Measurements from ENCODE around the gene ERMAP.
A peak's percentile ranks its signal among the peaks of the same experiment; 100 is the strongest.
"Not testable (repeated sequence)": the region's sequence is repeated elsewhere in the genome, so short reads cannot be mapped to it uniquely, and the experiment has no call there.

The ERMAP gene

DNA sequence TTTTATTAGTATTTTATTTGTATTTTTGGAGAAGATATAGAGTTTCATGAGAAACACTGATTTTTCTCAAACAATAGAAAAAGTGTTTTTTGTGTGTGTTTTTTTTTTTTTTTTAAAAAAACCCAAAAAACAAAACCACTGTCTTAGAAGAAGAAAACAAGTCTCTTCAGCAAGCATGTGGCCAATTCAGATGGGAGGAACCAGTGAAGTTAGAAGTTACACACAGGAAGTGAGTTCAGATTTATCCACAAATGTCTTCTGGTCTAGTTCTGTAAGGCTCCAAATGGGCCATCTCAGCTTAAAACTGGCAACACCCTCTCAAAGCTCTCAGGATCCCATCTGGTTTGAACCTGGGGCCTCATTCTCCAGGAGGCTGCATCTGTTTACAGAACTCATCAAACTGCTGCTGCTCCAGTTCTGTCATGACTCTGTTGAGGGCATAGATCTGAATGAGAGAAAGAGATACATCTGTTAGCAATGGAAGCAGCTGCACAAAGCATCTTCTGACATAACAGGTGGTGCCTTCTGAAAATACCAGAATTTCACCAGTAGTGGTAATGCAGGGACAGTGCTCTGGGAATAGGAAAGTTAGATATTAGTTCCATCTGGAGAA lies 9.8 kb upstream of the ERMAP start:
- DNase-seq = no peak

DNA sequence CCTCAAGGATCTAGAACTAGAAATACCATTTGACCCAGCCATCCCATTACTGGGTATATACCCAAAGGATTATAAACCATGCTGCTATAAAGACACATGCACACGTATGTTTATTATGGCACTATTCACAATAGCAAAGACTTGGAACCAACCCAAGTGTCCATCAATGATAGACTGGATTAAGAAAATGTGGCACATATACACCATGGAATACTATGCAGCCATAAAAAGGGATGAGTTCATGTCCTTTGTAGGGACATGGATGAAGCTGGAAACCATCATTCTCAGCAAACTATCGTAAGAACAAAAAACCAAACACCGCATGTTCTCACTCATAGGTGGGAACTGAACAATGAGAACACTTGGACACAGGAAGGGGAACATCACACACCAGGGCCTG lies 2.1 kb upstream of the ERMAP start:
- DNase-seq = not testable (repeated sequence)

- DNase-seq = peak; percentile 44
Observed at GRCh38 chr1:42815941-42816584, 859 bp upstream of the ERMAP start.

GRCh38 chr1:42817440-42817767 lies 482 bp downstream of the ERMAP start:
- DNase-seq = no peak

GRCh38 chr1:42817976-42818375 lies 1.1 kb downstream of the ERMAP start:
- DNase-seq = no peak

DNA sequence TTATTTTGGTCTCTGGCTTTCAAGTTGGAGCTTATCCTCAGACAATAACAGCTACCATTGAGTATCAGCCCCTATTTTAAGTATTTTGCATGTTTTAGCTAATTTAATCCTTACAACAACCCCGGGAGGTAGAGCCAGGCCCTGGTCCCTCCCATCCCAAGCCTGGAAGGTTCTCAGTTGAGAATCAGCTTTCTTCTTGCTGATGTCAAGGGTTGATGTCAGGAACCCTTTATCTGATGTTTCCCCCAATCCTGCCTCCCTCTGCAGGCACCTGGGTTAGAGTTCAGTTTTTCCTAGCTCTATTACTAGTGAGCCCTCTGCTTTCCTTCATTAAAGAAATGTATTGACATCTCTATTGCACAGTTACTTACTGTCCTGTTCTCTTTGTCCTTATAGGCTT lies 3.9 kb downstream of the ERMAP start:
- DNase-seq = no peak

- no peak for DNase-seq
Observed at GRCh38 chr1:42821690-42822089, 4.8 kb downstream of the ERMAP start.

DNA sequence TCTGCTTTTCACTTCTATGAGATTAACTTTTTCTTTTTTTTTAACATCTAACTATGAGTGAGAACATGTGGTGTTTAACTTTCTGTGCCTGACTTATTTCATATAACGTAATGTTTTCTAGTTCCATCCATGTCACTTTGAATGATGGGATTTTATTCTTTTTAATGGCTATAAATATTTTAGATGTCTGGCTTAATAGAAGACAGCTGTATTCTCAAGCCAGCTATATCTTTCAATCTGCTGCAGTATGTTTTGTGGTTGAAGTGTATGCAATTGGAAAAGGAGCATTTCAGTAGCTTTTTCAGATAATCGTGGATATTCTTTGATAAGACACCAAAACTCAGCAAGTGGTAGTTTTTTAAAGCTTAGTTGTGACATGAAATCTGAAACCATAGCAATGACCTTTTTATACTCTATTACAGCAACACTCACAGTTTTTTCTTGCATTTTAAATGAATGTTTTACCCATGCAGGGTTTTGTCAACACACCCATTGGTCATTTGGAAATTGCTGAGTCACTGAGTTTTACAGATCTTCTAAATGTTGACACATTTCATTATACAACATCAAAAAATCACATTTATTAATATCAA lies 6.0 kb downstream of the ERMAP start:
- no peak for DNase-seq

DNA sequence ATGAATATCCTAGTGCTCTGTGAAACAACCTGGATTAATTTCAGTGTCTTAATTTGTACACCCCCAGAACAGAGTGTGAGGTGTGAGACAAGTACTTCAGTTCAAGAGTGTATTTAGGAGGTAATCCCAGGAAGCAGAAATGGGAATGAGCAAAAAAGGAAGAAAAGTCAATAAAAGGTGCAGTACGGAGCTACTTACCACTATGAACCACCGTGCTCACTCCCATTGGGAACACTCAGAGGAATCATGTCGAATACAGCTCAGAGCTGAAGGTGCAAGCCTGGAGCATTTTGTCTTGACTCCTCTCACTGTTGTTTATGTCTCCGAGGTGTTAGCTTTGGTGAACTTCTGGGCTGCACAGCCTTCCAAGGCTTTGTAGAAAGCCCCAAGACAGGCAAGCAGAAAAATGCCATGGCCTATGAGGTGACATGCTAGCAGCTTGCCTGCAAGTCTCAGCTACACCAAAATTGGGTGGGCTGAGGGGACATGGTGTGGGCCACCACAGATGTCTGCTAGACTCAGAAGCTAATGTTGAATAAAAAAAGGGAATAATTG lies 7.6 kb downstream of the ERMAP start:
- peak; percentile 23 for DNase-seq

GRCh38 chr1:42825036-42825851 lies 8.3 kb downstream of the ERMAP start:
- DNase-seq = no peak

GRCh38 chr1:42830631-42831030 lies 13.7 kb downstream of the ERMAP start:
- DNase-seq = no peak

- no peak for DNase-seq
Observed at GRCh38 chr1:42831273-42831672, 14.4 kb downstream of the ERMAP start.

GRCh38 chr1:42832641-42833240 lies 15.8 kb downstream of the ERMAP start:
- no peak for DNase-seq

GRCh38 chr1:42833981-42834380 lies 17.1 kb downstream of the ERMAP start:
- no peak for DNase-seq

DNA sequence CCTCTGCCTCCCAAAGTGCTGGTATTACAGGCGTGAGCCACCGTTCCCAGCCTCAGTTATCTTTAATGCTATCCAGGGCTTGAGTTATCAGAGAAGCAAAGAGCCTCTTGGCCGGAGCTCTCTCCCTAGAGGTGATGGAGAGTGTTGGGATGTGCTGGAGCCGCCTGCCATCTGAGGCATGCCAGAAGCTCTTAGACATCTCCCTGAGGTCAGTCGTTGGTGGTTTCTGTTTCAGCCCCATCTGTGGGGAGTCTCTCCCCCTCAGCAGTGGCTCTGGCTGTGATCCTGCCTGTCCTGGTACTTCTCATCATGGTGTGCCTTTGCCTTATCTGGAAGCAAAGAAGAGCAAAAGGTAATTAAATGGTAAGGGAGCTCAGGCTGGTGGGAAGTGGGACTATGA lies 17.9 kb downstream of the ERMAP start:
- DNase-seq = no peak

DNA sequence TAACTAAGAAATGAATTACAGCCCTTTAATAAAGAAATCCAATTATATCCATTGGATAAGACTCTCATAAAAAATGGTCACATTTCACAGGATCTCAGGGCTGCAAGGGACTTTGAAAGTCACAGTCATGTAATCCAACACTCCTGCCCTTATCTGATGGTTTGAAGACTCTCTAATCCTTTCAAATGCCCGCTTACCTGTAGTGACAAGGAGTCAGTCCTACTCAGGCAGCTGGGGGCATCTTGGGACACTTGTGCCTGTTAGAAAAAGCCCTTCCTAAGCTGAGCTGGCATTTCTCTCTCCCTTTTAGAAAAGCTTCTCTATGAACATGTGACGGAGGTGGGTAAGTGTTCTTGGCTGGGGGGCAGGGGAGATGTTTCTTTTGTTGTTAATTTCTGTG lies 18.5 kb downstream of the ERMAP start:
- DNase-seq = no peak

DNA sequence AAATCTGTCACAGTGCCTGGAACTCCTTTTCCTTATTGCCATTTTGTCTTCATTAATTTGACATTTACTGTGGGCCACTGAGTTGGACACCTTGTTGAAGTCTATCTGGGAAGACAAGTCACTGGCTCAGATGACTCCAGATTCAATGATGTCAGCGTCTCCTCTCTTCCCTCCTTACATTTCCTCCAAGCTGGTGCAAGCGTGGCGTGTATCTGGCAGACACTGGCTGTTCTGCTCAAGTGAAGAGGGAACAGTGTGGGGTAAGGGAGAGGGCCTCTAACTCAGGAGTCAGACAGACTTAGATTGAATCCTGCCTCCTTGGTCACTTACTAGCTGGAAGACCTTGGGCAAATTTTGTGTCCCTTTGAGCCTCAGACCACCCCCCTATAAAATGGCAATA lies 20.8 kb downstream of the ERMAP start:
- no peak for DNase-seq

GRCh38 chr1:42838482-42839190 lies 21.7 kb downstream of the ERMAP start:
- no peak for DNase-seq

- no peak for DNase-seq
Observed at GRCh38 chr1:42841010-42841409, 24.1 kb downstream of the ERMAP start.

GRCh38 chr1:42841440-42842147 lies 24.7 kb downstream of the ERMAP start:
- no peak for DNase-seq

- no peak for DNase-seq
Observed at GRCh38 chr1:42844592-42845140, 27.7 kb downstream of the ERMAP start.

GRCh38 chr1:42845193-42845592 lies 28.3 kb downstream of the ERMAP start:
- no peak for DNase-seq

Data from NCI-H2029 (cell line).